Ishikawa (cell line): ENCODE data around the gene LIMA1.

Experiments
- CEBPB ChIP-seq: IDR thresholded peaks from 2 replicates; pipeline ENCODE4 v1.6.1; 2012
- CREB1 ChIP-seq: IDR thresholded peaks from 2 replicates; pipeline ENCODE4 v1.6.1; 2012; ENCODE audit warnings: low read depth
- EGR1 ChIP-seq: IDR thresholded peaks from 2 replicates; pipeline ENCODE4 v1.6.1; 2012
- EP300 ChIP-seq: IDR thresholded peaks from 2 replicates; pipeline ENCODE4 v1.6.1; 2012; ENCODE audit warnings: borderline replicate concordance
- FOXM1 ChIP-seq: IDR thresholded peaks from 2 replicates; pipeline ENCODE4 v1.6.1; 2012; ENCODE audit warnings: low read depth, borderline replicate concordance
- NFIC ChIP-seq: IDR thresholded peaks from 2 replicates; pipeline ENCODE4 v1.6.1; 2012
- RAD21 ChIP-seq: IDR thresholded peaks from 2 replicates; pipeline ENCODE4 v1.6.1; 2012; ENCODE audit warnings: low read depth
- TAF1 ChIP-seq: IDR thresholded peaks from 2 replicates; pipeline ENCODE4 v1.6.1; 2012; ENCODE audit warnings: low read depth, mild to moderate bottlenecking
- TCF12 ChIP-seq: IDR thresholded peaks from 2 replicates; pipeline ENCODE4 v1.6.1; 2012; ENCODE audit warnings: low read depth
- TEAD4 ChIP-seq: IDR thresholded peaks from 2 replicates; pipeline ENCODE4 v1.6.1; 2012
- YY1 ChIP-seq: IDR thresholded peaks from 2 replicates; pipeline ENCODE4 v1.6.1; 2012; ENCODE audit warnings: low read depth
- TF ChIP-seq, protein P1 (sequence below): IDR thresholded peaks from 2 replicates; pipeline ENCODE4 v1.6.1; 2012
- TF ChIP-seq, protein P2 (sequence below): IDR thresholded peaks from 2 replicates; pipeline ENCODE4 v1.6.1; 2012
- TF ChIP-seq, protein P3 (sequence below): IDR thresholded peaks from 2 replicates; pipeline ENCODE4 v1.6.1; 2012; ENCODE audit warnings: low read depth, mild to moderate bottlenecking

DNA sequence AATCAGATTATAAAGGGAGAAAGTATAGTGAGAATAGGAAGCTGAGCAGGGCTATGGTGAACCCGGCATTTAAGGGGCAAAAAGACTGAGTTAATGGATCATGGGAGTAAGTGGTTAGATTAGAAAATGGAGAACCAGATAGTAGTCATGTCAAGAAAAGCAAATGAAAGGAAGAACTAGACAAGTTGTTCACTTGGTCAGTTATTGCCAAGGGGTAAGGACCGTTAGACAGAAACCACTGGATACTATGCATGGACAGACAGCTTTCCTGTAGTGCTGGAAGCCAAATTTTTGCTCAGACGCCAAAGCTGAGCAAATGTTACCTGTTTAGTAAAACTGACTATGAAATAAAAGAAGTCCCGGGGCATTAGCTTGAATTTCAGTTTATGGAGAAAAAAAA, 3.8 kb downstream of the LIMA1 start:
- no peak for TF ChIP-seq EGR1
- TF ChIP-seq RAD21 = no peak
- TF ChIP-seq EP300 = no peak
- TF ChIP-seq FOXM1 = no peak
- TF ChIP-seq TEAD4 = no peak
- TF ChIP-seq, protein P1, sequence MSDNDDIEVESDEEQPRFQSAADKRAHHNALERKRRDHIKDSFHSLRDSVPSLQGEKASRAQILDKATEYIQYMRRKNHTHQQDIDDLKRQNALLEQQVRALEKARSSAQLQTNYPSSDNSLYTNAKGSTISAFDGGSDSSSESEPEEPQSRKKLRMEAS = no peak
- no peak for TF ChIP-seq CREB1
- TF ChIP-seq YY1 = no peak
- TF ChIP-seq, protein P2, sequence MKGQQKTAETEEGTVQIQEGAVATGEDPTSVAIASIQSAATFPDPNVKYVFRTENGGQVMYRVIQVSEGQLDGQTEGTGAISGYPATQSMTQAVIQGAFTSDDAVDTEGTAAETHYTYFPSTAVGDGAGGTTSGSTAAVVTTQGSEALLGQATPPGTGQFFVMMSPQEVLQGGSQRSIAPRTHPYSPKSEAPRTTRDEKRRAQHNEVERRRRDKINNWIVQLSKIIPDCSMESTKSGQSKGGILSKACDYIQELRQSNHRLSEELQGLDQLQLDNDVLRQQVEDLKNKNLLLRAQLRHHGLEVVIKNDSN = no peak
- TF ChIP-seq TAF1 = no peak
- TF ChIP-seq TCF12 = no peak
- TF ChIP-seq, protein P3, sequence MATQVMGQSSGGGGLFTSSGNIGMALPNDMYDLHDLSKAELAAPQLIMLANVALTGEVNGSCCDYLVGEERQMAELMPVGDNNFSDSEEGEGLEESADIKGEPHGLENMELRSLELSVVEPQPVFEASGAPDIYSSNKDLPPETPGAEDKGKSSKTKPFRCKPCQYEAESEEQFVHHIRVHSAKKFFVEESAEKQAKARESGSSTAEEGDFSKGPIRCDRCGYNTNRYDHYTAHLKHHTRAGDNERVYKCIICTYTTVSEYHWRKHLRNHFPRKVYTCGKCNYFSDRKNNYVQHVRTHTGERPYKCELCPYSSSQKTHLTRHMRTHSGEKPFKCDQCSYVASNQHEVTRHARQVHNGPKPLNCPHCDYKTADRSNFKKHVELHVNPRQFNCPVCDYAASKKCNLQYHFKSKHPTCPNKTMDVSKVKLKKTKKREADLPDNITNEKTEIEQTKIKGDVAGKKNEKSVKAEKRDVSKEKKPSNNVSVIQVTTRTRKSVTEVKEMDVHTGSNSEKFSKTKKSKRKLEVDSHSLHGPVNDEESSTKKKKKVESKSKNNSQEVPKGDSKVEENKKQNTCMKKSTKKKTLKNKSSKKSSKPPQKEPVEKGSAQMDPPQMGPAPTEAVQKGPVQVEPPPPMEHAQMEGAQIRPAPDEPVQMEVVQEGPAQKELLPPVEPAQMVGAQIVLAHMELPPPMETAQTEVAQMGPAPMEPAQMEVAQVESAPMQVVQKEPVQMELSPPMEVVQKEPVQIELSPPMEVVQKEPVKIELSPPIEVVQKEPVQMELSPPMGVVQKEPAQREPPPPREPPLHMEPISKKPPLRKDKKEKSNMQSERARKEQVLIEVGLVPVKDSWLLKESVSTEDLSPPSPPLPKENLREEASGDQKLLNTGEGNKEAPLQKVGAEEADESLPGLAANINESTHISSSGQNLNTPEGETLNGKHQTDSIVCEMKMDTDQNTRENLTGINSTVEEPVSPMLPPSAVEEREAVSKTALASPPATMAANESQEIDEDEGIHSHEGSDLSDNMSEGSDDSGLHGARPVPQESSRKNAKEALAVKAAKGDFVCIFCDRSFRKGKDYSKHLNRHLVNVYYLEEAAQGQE = no peak
- no peak for TF ChIP-seq CEBPB
- no peak for TF ChIP-seq NFIC
